RKO (cell line): ENCODE measurements around the gene IL2RG.

ENCODE experiments used
- DNase-seq: peaks from one replicate; pipeline ENCODE4 v3.0.0-alpha.2; 2016; ENCODE audit warnings: low spot score

The IL2RG gene

GRCh38 chrX:71111141-71111843 is at the start of gene IL2RG:
Gene IL2RG, minus strand, starts transcription at chrX:71111577. Its CDS starts 38 bp downstream, at chrX:71111539.
- no peak for DNase-seq

GRCh38 chrX:71160475-71160874 is 49.1 kb upstream of the IL2RG start:
- DNase-seq = no peak

- no peak for DNase-seq
These were observed 48.0 kb upstream of the IL2RG start for GRCh38 chrX:71159335-71159734.

- no peak for DNase-seq
These were observed 47.2 kb upstream of the IL2RG start for GRCh38 chrX:71158603-71159002.

- no peak for DNase-seq
These were observed 43.3 kb upstream of the IL2RG start for GRCh38 chrX:71154641-71155040.

GRCh38 chrX:71154196-71154595 is 42.8 kb upstream of the IL2RG start:
- DNase-seq = no peak

GRCh38 chrX:71151366-71151765 is 40.0 kb upstream of the IL2RG start:
- DNase-seq = no peak

- DNase-seq = no peak
These were observed 36.9 kb upstream of the IL2RG start for GRCh38 chrX:71148278-71148663.

GRCh38 chrX:71147496-71148277 is 36.3 kb upstream of the IL2RG start:
- no peak for DNase-seq

- no peak for DNase-seq
These were observed 33.3 kb upstream of the IL2RG start, which contains the start of gene NLGN3 for GRCh38 chrX:71144651-71145050. Gene NLGN3, plus strand, starts transcription at chrX:71144841. Its CDS starts 2,909 bp downstream, at chrX:71147750.

GRCh38 chrX:71143508-71143907 is 32.1 kb upstream of the IL2RG start:
- no peak for DNase-seq

- no peak for DNase-seq
These were observed 29.1 kb upstream of the IL2RG start for GRCh38 chrX:71140440-71140839.

GRCh38 chrX:71131510-71131909 is 20.1 kb upstream of the IL2RG start:
- DNase-seq = no peak

GRCh38 chrX:71128915-71129765 is 17.8 kb upstream of the IL2RG start:
- DNase-seq = peak; percentile 38

- no peak for DNase-seq
These were observed 16.9 kb upstream of the IL2RG start for GRCh38 chrX:71128166-71128833.

- no peak for DNase-seq
These were observed 7.7 kb upstream of the IL2RG start for GRCh38 chrX:71118985-71119535.

- DNase-seq = peak; percentile 72
These were observed 6.9 kb upstream of the IL2RG start, which contains the start of gene MED12 for GRCh38 chrX:71118032-71118984. Gene MED12, plus strand, starts transcription at chrX:71118596. Its CDS starts 159 bp downstream, at chrX:71118755.

GRCh38 chrX:71117358-71117757 is 6.0 kb upstream of the IL2RG start:
- DNase-seq = no peak

- DNase-seq = no peak
These were observed 599 bp upstream of the IL2RG start for GRCh38 chrX:71111921-71112431.

- DNase-seq = no peak
These were observed 2.3 kb downstream of the IL2RG start for GRCh38 chrX:71109051-71109450.
